Activated effector memory CD4-positive, alpha-beta T cell treated with Interleukin-2 at 50 U/mL for 16 hours (primary cell): ENCODE data around the gene ZNF284.

Experiments used
- DNase-seq: peaks from one replicate; pipeline ENCODE4 v3.0.0-alpha.2; 2020

The ZNF284 gene

GRCh38 chr19:44071824-44072542 is at the start of gene ZNF284:
TSS of gene ZNF284 (plus strand) at chr19:44072159. CDS start at chr19:44076390, 4,231 bp downstream.
- DNase-seq = peak; percentile 74

GRCh38 chr19:44024900-44025216 is 47.1 kb upstream of the ZNF284 start:
- DNase-seq = no peak

- peak; percentile 64 for DNase-seq
These were observed 46.6 kb upstream of the ZNF284 start, which contains the start of gene ZNF222 for GRCh38 chr19:44025217-44025936. TSS of gene ZNF222 (plus strand) at chr19:44025379. CDS start at chr19:44025437, 58 bp downstream.

DNA sequence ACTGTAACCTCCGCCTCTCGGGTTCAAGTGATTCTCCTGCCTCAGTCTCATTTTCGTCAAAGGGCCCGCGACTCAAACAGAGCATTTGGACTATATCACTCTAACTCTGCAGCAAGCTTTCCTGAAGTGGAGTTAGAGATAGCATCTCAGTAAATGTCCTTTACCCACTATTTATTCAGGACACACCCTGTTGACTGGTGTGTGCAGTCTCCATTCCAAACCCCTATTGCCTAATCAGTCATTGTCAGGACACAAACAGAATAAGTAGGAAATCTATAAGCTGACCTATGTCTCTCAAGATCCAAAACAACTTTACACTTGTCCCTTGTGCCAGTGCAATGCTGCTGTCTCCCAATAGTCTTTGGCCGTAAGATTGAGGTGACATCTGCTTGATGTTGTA is 45.3 kb upstream of the ZNF284 start:
- DNase-seq = no peak

- DNase-seq = no peak
These were observed 39.9 kb upstream of the ZNF284 start for GRCh38 chr19:44032001-44032610.

GRCh38 chr19:44042147-44042546 is 29.8 kb upstream of the ZNF284 start:
- DNase-seq = no peak

GRCh38 chr19:44050740-44051649 is 21.0 kb upstream of the ZNF284 start:
- peak; percentile 6 for DNase-seq

- DNase-seq = peak; percentile 62
These were observed 20.1 kb upstream of the ZNF284 start, which contains the start of gene ZNF223 for GRCh38 chr19:44051650-44052402. TSS of gene ZNF223 (plus strand) at chr19:44052036. CDS start at chr19:44055177, 3,141 bp downstream.

DNA sequence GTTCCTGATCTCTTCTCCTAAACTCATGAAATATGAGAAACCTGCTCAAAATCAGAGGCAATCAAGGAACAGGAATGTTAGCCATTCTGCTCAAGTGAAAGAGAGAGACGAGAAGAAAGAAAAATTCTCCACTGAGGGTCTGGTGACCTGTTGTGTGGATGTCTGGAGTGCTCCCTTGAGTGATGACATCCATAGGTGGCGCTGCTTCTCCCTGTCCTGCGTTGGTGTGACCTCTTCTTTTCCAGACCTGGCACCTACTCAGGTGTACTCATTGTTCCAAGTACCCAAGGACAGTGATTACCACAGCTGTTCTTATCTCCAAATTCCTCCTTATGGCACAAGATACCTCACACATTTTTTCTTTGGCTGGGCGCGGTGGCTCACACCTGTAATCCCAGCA is 16.1 kb upstream of the ZNF284 start:
- no peak for DNase-seq

- no peak for DNase-seq
These were observed 12.7 kb upstream of the ZNF284 start for GRCh38 chr19:44059229-44059628.

GRCh38 chr19:44061038-44061437 is 10.9 kb upstream of the ZNF284 start:
- no peak for DNase-seq

- no peak for DNase-seq
These were observed 5.7 kb upstream of the ZNF284 start for GRCh38 chr19:44066305-44066704.

DNA sequence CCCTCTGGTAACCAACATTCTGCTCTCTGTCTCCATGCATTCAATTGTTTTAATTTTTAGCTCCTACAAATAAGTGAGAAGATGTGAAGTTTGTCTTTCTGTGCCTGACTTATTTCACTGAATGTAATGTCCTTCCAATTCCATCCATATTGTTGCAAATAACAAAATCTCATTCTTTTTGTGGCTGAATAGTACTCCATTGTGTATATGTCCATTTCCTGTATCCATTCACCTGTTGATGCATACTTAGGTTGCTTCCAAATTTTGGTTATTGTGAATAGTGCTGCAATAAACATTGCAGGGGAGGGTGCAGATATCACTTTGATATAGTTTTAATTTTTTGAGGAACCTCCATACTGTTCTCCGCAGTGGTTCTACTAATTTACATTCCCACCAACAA is 2.5 kb upstream of the ZNF284 start:
- DNase-seq = no peak

DNA sequence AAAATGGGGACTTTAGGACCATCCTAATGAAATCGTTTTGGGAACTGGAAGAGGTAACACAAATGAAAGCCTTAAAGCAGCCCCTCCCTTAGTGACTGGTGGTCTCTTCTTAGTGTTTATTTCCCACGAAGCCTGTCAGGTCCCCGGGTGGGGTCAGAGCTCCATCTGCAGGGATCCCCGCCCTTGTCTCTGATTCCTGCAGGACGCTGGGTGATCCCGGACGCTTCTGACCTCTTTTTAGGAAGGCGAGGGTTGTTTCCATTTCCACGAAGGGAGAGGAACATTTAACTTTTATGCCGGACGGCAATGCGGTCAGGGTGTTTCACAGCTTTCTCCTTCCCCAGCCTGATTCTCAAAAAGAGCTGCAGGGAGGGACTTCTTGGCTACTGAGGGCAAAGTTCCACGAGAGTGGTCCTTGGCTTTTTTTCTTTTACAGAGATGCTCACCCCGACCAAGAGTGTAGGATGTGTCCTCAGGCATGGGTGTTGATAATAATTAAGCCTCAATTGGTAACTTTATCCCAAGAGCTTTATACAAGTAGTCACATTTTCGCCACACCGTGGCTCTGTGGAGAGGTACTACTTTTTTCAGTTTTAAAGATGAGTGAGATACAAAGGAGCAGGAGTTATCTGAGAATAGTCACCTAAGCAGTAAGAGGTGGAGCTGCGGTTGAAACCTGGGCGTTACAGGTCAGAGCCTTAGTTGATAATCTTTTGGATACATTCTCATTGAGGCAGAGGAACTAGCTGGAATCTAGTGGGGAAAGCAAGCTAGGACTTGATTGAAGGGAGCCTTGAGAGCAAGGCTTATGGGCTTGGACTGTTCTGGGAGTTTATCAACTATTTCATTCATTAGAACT is 813 bp downstream of the ZNF284 start:
- DNase-seq = no peak

GRCh38 chr19:44076325-44076724 is 4.4 kb downstream of the ZNF284 start:
- DNase-seq = no peak

DNA sequence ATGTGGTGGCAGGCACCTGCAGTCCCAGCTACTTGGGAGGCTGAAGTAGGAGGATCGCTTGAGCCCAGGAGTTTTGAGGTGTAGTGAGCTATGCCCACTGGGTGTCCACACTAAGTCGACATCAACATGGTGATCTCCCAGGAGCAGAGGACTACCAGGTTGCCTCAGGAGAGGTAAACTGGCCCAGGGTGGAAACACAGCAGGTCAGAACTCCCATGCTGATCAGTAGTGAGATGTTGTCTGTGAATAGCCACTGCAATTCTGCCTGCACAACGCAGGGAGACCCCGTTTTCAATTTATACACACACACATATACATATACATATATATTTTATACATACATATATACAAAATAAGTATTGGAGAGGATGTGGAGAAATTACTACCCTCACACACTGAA is 20.1 kb downstream of the ZNF284 start:
- DNase-seq = no peak

DNA sequence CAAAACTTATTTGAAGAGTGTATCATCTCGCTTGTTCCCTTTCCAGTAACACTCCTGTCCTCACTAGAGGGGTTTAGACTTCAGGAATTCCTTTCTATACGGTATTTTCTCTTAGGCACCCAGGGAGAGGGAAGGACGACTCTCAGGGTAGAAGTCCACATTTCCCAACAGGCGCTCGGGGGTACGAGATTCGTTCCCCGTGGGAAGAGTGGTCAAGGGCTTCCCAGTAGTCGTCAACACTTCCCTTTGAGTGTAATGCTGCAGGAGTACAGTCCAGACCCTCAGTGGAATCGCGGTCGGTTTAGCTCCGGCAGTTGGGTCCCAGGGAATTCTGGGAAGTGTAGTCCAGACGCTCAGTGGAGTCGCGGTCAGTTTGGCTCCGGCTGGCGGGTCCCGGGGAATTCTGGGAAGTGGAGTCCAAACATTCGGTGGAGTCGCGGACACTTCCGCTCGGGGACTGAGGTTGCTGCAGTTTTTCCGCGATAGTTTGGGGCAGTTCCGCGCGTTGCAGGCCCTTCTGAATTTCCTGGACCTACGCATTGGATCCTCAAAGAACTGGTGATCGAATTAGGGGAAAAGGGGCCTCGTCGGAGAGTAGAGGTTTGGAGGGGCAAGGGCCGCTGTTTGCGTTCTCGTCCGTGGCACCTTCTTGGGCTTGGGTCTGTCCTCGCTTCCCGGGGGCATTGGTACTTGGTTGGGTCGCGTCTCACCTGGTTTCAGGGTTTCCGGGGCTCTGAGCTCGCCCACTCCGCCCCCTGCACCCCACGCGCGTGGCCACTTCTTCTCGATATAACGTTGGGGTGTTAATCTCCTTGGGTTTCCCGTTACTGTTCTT is 22.2 kb downstream of the ZNF284 start, which contains the start of gene ZNF224:
Gene ZNF224 (plus strand): TSS at position 431 of the 835 bp plus-strand sequence. CDS start 3,513 bp downstream, outside the sequence.
- DNase-seq = peak; percentile 73

GRCh38 chr19:44107751-44108150 is 35.8 kb downstream of the ZNF284 start:
- no peak for DNase-seq

- DNase-seq = no peak
These were observed 37.5 kb downstream of the ZNF284 start for GRCh38 chr19:44109458-44109857.

DNA sequence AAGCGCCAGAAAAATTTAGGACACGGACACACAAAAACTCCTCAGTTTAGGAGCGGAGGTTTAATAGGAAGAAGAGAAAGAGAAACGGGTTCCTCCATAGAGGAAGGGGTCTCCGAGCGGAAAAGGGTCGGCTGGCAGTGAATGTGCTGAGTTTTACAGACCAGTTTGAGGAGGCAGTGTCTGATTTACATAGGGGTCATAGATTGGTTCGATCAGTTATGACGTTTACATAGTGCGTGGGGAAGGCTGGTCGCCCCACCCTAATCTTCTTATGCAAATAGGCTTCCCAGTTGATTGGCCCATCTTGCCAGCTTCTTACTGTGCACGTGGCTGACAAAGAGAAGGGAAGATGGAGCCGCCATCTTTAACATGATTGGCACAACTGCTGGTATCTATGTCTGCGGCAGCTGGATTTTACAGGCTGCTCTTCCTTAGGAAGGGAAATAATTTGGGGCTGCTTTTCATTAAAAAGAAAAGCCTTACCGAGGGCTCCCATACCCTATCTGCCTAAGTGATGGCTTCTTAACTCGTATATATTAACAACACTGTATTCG is 40.0 kb downstream of the ZNF284 start:
- DNase-seq = no peak
